SU-DHL-6 (cell line): ENCODE data around the gene RAB39A.
"Not testable (repeated sequence)": the region's sequence is repeated elsewhere in the genome, so short reads cannot be mapped to it uniquely, and the experiment has no call there.

Experiments used
- H2AFZ ChIP-seq: fragments of 200-600 bp; sonication (generic); 2 replicates; pipeline ENCODE4 v1.6.1; 2014; ENCODE audit warnings: low read depth, mild to moderate bottlenecking, moderate library complexity, mixed read lengths, antibody characterized with exemption, low read length; ENCODE audit not compliant: severe bottlenecking
- H3F3A ChIP-seq: fragments of 200-600 bp; shearing (Covaris generic); 2 replicates; pipeline ENCODE4 v1.6.0; 2016; ENCODE audit warnings: antibody characterized with exemption, mild to moderate bottlenecking; ENCODE audit not compliant: insufficient read depth
- H3K27ac ChIP-seq: fragments of 200-600 bp; sonication (generic); 2 replicates; pipeline ENCODE4 v1.5.1; 2016; ENCODE audit warnings: low read depth, mild to moderate bottlenecking, low read length, moderate library complexity, mixed read lengths
- H3K27me3 ChIP-seq: fragments of 200-600 bp; sonication (generic), shearing (Covaris generic); 2 replicates; pipeline ENCODE4 v1.6.0; 2014; ENCODE audit warnings: mild to moderate bottlenecking, low read length
- H3K36me3 ChIP-seq: fragments of 200-600 bp; sonication (generic); 2 replicates; pipeline ENCODE4 v1.6.1; 2014; ENCODE audit warnings: mild to moderate bottlenecking, low read length, mixed read lengths
- H3K4me2 ChIP-seq: fragments of 300-600, 200-600 bp; shearing (Covaris generic), sonication (generic); 2 replicates; pipeline ENCODE4 v1.6.0; 2014; ENCODE audit warnings: low read length, low read depth, mild to moderate bottlenecking; ENCODE audit not compliant: poor library complexity, severe bottlenecking
- H3K4me3 ChIP-seq: fragments of 200-600 bp; sonication (generic); 2 replicates; pipeline ENCODE4 v1.5.1; 2014; ENCODE audit warnings: antibody characterized with exemption, low read length, mild to moderate bottlenecking, mixed read lengths; ENCODE audit not compliant: insufficient read depth, poor library complexity, severe bottlenecking
- H3K79me2 ChIP-seq: fragments of 200-600 bp; sonication (generic); 2 replicates; pipeline ENCODE4 v1.6.1; 2014; ENCODE audit warnings: mild to moderate bottlenecking, low read length, moderate library complexity; ENCODE audit not compliant: insufficient read depth
- H3K9ac ChIP-seq: fragments of 200-600 bp; sonication (generic); 2 replicates; pipeline ENCODE4 v1.7.0; 2014; ENCODE audit warnings: mild to moderate bottlenecking, low read length
- H3K9me2 ChIP-seq: fragments of 200-600 bp; sonication (generic); replicated peaks from 2 replicates; pipeline ENCODE4 v1.6.1; 2014; ENCODE audit warnings: low read length; ENCODE audit not compliant: insufficient read depth
- H3K9me3 ChIP-seq: fragments of 200-600 bp; sonication (generic); 2 replicates; pipeline ENCODE4 v1.6.1; 2014; ENCODE audit warnings: low read length, mixed read lengths; ENCODE audit not compliant: insufficient read depth
- H4K20me1 ChIP-seq: fragments of 200-600 bp; sonication (generic); 2 replicates; pipeline ENCODE4 v1.6.1; 2014; ENCODE audit warnings: low read depth, mild to moderate bottlenecking, antibody characterized with exemption, low read length, moderate library complexity, mixed read lengths
- CTCF ChIP-seq: fragments of 200-600 bp; sonication (generic); IDR thresholded peaks from one replicate; pipeline ENCODE4 v1.5.1; 2017; ENCODE audit warnings: antibody characterized with exemption, mild to moderate bottlenecking, low read length, moderate library complexity; ENCODE audit not compliant: insufficient read depth, poor library complexity, severe bottlenecking
- EZH2phosphoT487 ChIP-seq: fragments of 200-600 bp; sonication (generic), shearing (Covaris generic); conservative IDR thresholded peaks from 2 replicates; pipeline ENCODE4 v1.6.1; 2018; ENCODE audit warnings: mild to moderate bottlenecking, antibody characterized with exemption, low read length, moderate library complexity, mixed read lengths

The RAB39A gene

GRCh38 chr11:107921997-107922396 is 6.3 kb upstream of the RAB39A start:
- H3K4me3 ChIP-seq, result no peak overlapping the region

GRCh38 chr11:107923519-107923918 is 4.7 kb upstream of the RAB39A start:
- H3K27ac ChIP-seq, H3K27me3 ChIP-seq, H3K4me3 ChIP-seq, H3K4me2 ChIP-seq, H3K9me2 ChIP-seq, H4K20me1 ChIP-seq, H2AFZ ChIP-seq, H3F3A ChIP-seq, H3K36me3 ChIP-seq, H3K9me3 ChIP-seq, H3K79me2 ChIP-seq, H3K9ac ChIP-seq: not testable (repeated sequence)

More at GRCh38 chr11:107921997-107922396, 6.3 kb upstream of the RAB39A start:
- no peak for TF ChIP-seq CTCF
- no peak for TF ChIP-seq EZH2phosphoT487
- no peaks in the 10 kb centered on the region for H3K79me2 ChIP-seq
- no peaks in the 10 kb centered on the region for H3K36me3 ChIP-seq
- no peak overlapping the region for H2AFZ ChIP-seq
- no peaks in the 10 kb centered on the region for H3K27me3 ChIP-seq
- H3K9me2 ChIP-seq, result no peaks in the 10 kb centered on the region
- H3F3A ChIP-seq, result peaks cover 9% of the 10 kb centered on the region; the same call in 1 of the 2 replicates
- H3K27ac ChIP-seq, result no peak overlapping the region
- H4K20me1 ChIP-seq, result no peaks in the 10 kb centered on the region
- no peaks in the 10 kb centered on the region for H3K9me3 ChIP-seq
- no peak overlapping the region for H3K9ac ChIP-seq
- no peak overlapping the region for H3K4me2 ChIP-seq

GRCh38 chr11:107924306-107924705 is 3.9 kb upstream of the RAB39A start:
- no peaks in the 10 kb centered on the region for H3K36me3 ChIP-seq
- H3K9ac ChIP-seq, result no peak overlapping the region
- no peaks in the 10 kb centered on the region for H3K9me3 ChIP-seq
- TF ChIP-seq EZH2phosphoT487 (no peak), CTCF (no peak)
- no peaks in the 10 kb centered on the region; the same call in 1 of the 2 replicates for H3K79me2 ChIP-seq
- no peak overlapping the region for H3K4me2 ChIP-seq
- H3K4me3 ChIP-seq, result no peak overlapping the region
- H4K20me1 ChIP-seq, result no peaks in the 10 kb centered on the region
- H3K9me2 ChIP-seq, result no peaks in the 10 kb centered on the region
- peaks cover 13% of the 10 kb centered on the region for H3F3A ChIP-seq
- no peak overlapping the region for H3K27ac ChIP-seq
- no peak overlapping the region for H2AFZ ChIP-seq
- H3K27me3 ChIP-seq, result no peaks in the 10 kb centered on the region

- TF ChIP-seq EZH2phosphoT487, result no peak
- H3K79me2 ChIP-seq, result no peaks in the 10 kb centered on the region; the same call in 1 of the 2 replicates
- peak overlapping the region; percentile 76 for H3K4me2 ChIP-seq
- H3K27ac ChIP-seq, result no peak overlapping the region
- H3K36me3 ChIP-seq, result no peaks in the 10 kb centered on the region
- H3K9me2 ChIP-seq, result no peaks in the 10 kb centered on the region
- H3K4me3 ChIP-seq, result peak overlapping the region; percentile 62
- no peaks in the 10 kb centered on the region for H3K27me3 ChIP-seq
- H4K20me1 ChIP-seq, result no peaks in the 10 kb centered on the region
- H3K9me3 ChIP-seq, result no peaks in the 10 kb centered on the region
- peak overlapping the region; percentile 94 for H2AFZ ChIP-seq
- H3F3A ChIP-seq, result peaks cover 21% of the 10 kb centered on the region
- H3K9ac ChIP-seq, result peak overlapping the region; percentile 57
These were observed 689 bp upstream of the RAB39A start for GRCh38 chr11:107927559-107927958.
